NCI-H2029 (cell line): ENCODE data around the gene APCDD1.

Experiments used
- DNase-seq: peaks from one replicate; lab custom pipeline; 2025; lab: John Stamatoyannopoulos, UW

Gene APCDD1

DNA sequence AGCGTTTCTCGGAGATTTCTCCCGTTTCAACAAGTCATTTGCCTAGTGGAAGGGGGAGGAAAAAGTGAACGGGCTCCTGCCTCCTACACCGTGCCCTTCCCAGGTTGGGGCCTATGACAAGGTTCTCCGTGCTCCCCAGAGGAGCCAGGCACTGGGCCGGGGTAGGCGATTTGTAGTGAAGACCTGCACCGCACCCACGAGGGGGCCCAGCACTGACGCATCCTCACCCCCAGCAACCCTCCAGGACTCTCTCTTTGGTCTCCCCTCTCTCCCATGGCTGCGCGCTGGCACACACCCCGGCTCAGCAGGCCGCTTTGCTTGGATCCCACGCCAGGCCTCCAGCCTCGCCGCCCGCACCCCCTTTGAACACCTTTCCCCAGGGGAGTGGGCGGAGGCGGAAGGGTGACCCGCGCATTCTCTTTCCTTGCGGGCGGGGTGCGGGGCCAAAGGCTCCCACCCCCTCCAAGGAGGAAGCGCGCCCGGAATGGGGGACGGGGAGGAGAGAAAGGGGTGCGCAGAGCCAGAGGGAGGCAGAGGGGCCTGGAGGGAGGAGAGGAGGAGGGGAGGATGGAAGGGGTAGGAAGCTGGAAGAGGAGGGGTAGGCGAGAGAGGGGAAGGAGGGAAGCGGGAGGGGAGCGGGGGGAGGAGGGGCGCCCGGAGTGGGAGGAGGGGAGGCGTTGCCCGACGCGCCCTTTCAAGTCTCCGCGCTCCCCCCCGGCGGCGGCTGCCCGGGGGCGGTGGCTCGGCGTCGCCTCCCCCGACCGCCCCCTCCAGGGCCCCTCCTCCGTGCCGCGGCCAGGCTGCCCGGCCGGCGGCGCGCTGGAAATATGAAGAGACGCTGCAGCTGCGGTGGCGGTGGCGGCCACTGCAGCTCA, at the start of gene APCDD1:
Gene APCDD1 (plus strand): TSS at position 830 of the 875 bp plus-strand sequence. CDS start 347 bp downstream, outside the sequence.
- DNase-seq: no peak

DNA sequence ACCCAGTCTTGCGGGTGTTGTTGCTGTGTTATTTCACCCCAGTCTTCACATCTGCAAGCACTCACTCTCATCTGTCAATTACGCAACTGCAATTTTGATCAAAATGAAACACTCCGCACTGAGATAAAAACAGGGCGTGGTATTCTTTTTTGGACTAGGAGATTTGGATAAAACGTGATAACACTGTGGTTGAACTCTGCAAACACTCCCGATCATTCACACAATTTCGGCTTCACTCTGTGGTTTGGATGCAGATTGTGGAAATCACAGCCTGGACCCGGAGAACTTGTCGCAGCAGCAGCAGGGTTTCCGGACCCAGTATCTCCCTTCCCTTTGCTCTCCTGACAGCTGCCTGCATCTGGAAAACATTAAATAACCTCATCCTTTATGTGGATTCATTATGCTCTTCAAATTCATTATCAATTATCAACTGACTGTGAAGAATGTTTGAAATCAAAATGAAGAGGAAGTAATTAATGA, 49.4 kb upstream of the APCDD1 start:
- DNase-seq: no peak

- no peak for DNase-seq
These were observed 48.4 kb upstream of the APCDD1 start for GRCh38 chr18:10405816-10406663.

DNA sequence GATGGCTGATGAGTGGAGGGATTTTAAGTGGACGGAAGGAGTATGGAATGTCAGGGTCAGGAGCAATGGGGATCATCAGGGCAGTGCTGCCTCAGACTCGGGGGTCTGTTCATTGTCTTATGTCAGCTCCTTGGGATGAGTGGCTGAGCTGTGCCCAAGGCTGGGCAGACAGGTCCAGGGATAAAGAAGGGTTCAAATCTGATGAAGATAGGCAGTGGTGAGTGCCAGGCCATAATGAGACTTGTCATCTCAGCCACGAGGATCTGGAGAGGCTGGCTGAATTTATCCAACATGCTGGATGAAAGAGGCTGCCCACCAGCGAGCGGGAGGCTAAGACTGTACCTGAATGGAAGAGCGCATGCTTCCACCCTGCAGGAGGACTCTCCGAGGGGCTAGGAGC, 46.3 kb upstream of the APCDD1 start:
- DNase-seq: no peak

DNA sequence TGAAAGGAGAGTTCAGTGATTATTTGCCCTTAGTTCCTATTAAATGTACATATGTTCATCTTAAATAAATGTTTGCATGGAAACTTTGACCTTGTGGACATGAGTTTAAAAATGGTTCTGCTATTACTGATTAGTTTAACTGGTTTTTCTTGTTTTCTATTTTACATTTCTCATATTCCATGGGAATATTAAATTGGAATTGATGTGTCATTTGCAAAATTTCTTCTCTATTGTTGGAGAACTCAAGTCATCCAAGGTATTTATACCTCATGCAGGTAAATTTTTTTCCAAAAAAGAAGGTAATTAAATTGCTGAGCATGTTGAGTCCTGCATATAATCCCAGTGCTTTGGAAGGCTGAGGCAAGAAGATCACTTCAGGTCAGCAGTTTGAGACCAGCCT, 45.4 kb upstream of the APCDD1 start:
- no peak for DNase-seq

DNA sequence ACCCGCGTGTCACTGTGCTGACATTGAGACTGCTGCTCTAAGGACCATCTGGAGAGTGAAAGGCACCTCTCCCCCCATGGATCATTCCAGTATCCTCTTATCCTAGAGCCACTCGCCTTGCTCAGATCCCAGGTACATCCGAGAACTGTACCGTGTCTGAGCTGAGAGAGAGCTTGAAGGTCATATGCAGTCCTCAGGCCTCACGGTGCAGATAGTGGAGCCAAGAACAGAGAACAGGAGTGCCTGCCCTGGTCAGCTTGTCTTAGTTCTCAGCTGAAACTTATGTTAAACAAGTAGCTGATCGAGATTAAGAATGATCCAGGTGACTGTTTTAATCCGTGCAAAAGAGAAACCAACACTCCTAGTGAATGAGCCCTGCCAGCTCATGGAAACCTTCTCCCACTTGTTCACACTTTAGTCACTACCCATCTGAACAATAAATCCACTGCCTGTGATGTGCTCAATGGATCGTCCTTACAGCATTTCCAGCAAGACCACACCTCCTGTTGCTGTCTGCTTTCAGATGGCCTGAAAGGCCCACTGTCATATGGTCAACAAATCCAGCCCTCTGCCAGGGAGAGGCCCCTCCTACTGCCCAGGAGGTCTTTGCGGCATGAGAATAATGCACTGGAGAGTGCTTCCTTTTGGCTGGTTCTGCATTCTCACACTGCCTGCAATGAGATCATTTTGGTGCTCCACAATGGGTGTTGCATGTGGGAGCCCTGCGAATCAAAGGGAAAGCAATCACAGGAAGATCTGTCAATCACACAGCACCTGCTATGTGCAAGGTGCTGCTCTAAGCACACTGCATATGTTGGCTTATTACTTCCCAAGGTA, 43.7 kb upstream of the APCDD1 start:
- DNase-seq: no peak

- no peak for DNase-seq
These were observed 41.5 kb upstream of the APCDD1 start for GRCh38 chr18:10412933-10413332.

- DNase-seq: no peak
These were observed 40.7 kb upstream of the APCDD1 start for GRCh38 chr18:10413722-10414121.

GRCh38 chr18:10414293-10414842, 40.1 kb upstream of the APCDD1 start:
- DNase-seq: no peak

- no peak for DNase-seq
These were observed 38.4 kb upstream of the APCDD1 start for GRCh38 chr18:10416065-10416464.

- no peak for DNase-seq
These were observed 37.2 kb upstream of the APCDD1 start for GRCh38 chr18:10417191-10417590.

- DNase-seq: no peak
These were observed 36.8 kb upstream of the APCDD1 start for GRCh38 chr18:10417664-10418063.

- DNase-seq: no peak
These were observed 35.6 kb upstream of the APCDD1 start for GRCh38 chr18:10418836-10419235.

DNA sequence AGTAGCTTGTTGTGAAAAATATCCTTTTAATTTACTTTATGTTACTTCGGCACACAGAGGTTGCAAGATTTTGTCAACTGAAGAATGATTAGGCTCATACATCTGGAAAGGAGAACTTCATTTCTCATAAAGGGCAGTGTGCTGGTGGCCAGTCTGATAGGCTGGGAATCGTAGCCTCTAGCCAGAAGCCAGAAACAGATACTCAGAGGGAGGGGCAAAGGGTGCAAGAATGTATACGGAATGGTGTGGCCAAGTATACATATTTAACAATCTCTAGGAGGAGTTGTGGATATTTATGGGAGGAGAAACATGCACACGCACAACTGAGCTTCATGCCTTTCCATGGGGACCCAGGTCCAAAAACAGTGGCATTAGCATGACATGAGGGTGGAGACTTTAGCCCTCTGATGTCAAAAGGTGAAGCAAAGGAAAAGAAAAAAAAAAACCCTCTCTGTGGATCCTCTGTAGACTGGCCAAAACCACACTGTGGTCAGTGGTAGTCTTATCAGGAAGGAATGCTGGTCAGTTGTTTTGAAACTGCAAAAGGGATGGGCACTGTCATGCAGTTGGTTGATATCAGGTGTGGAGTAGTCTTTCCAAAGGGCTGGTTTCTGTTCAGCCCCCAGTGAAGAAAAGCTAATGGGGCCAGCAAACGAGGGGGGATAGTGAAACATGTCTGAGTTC, 34.9 kb upstream of the APCDD1 start:
- no peak for DNase-seq

DNA sequence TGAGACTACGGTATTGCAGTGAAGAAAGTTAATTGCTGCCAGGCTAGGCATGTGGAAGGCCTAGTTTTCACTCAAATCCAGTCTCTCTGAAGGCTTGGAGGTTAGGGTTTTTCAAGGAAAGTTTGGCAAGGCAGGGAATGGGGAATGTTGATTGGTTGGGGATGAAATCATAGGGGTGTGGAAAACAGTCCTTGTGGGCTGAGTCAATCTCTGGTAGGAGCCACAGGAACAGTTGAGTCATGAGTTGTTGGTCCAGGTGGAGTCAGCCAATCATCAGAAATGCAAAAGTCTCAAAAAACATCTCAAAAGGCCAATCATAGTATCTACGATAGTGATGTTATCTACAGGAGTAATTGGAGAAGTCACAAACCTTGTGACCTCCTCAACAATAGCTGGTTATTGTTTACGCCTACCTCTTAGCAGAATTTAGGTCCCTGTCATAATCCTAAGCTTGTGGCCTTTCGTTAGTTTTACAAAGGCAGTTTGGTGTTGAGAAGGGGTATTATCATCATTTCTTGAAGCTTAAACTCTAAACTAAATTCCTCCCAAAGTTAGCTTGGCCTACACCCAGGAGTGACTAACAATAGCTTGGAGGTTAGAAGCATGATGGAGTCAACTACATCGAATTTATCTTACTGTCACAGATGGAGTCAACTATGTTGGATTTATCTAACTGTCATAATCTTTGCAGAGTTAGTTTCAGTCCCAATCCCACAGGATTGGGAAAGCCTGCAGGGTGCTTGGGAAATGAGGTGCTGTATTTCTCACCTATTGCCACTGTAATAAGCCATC, 33.7 kb upstream of the APCDD1 start:
- no peak for DNase-seq

GRCh38 chr18:10421859-10422258, 32.6 kb upstream of the APCDD1 start:
- DNase-seq: no peak

DNA sequence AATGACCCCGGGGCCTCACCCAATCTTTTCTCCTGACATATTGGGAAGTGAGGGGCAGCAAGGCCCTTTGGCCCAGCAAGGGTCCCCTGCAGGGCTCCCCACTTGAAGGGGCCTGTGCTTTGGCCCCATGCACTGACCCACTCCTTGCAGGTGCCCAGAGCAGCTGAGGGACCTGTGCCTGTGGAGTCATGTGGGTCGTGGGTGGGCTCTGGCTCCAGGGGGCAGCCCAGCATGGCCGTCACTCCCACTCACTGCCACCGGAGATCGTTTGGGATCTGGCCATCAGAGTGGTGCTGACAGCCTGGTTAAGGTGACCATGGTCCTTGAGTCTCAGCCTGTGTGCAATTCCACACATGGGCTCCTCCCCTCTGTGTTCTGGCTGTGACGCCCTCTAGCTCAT, 31.7 kb upstream of the APCDD1 start:
- DNase-seq: no peak

- DNase-seq: no peak
These were observed 29.7 kb upstream of the APCDD1 start for GRCh38 chr18:10424585-10425307.

- DNase-seq: no peak
These were observed 23.8 kb upstream of the APCDD1 start for GRCh38 chr18:10430677-10431076.

GRCh38 chr18:10431680-10432079, 22.8 kb upstream of the APCDD1 start:
- DNase-seq: no peak
